AML-193 (cell line): Measurements from ENCODE around the gene TRIM49D2.
"Not testable (repeated sequence)": the region's sequence is repeated elsewhere in the genome, so short reads cannot be mapped to it uniquely, and the experiment has no call there.

Source experiments
- DNase-seq, 2 experiments: peaks; one replicate each; lab custom pipeline; 2025; lab: John Stamatoyannopoulos, UW

TRIM49D2 gene

DNA sequence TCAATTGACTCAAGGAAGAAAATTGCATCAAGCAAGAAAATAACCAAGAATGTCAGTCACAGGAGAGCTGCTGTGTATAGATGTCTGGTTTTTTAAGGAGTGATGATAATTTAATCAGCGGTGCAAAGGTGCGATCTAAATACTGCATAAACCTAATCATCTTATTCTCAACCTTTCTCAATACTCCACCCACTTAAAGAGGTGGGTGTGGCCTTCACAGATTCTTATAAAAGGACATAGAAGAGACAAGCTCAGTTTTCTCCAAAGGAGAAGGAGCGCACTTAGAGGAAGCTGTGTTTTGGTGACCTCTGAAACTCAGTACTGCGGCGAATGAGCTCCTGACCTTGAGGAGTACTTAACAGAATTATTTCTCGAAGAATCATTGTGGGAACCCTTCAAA lies at the start of gene TRIM49D2:
Gene TRIM49D2, plus strand, starts transcription at position 301 of the 400 bp plus-strand sequence. CDS start 2,698 bp downstream, outside the sequence.
- not testable (repeated sequence) for DNase-seq

- not testable (repeated sequence) for DNase-seq
Measured at GRCh38 chr11:89877511-89877910, 46.4 kb upstream of the TRIM49D2 start.

- DNase-seq = not testable (repeated sequence)
Measured at GRCh38 chr11:89893245-89893644, 30.6 kb upstream of the TRIM49D2 start.

DNA sequence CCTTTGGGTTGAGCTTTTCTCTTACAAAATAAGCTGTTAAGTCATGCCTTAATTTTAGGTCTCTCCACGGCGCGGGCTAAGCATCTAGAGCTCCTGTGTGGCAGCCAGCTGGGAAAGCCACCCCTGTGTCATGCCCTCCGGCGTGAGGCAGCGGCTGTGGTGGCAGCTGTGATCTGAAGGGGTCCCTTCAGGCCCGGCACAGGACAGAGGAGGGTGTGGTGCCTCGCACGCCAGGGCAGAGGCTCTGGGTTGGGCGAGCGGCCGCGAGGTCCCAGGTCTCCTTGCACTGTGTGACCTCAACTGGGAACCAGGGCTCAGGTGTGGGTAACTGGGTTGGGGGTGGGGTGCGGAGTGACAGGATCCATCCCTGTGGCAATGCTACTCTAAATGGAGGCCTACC lies 23.1 kb upstream of the TRIM49D2 start:
- DNase-seq = not testable (repeated sequence)

DNA sequence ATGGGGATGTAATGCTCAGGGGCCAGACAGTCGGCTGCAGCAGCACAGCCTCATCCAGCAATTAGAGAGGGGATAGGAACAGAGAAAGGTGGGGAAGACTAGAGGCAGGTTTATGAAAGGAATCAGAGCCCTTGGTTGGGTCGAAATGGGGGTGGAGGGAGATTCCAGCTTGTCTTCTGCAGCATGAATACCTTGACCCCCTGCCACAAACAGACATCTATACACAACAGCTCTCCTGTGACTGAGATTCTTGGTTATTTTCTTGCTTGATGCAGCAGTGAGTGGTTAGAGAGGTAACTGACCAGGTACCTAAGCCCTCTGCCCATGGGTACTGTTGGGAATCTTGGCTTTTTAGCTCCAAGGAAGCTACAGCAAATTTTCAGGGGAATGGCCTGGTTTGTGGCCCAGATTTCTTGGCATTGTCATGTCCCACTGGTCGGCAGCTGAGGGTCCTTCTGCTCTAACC lies 1.6 kb upstream of the TRIM49D2 start, which contains the start of gene TRIM49D1:
Gene TRIM49D1, minus strand, starts transcription at position 51 of the 466 bp plus-strand sequence. CDS start 4,535 bp downstream, outside the sequence.
- no peak for DNase-seq

DNA sequence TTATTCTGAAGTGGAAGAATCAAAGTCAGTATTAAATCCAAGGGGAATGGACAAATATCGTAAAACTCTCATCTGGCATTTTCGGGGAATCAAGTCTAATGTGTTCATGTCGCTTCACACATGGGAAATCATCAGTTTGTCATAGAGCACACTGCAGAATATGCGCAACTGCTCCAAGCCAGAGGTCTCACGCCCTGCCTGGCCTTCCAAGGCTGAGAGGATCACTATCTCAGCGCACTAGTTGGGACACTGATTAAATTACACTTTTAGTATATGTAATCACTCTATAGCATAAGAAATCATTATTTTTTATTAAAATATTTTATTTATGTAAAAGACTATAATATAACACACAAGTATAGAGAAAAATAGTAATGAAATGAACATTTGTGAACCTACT lies 37.0 kb downstream of the TRIM49D2 start:
- DNase-seq = not testable (repeated sequence)

DNA sequence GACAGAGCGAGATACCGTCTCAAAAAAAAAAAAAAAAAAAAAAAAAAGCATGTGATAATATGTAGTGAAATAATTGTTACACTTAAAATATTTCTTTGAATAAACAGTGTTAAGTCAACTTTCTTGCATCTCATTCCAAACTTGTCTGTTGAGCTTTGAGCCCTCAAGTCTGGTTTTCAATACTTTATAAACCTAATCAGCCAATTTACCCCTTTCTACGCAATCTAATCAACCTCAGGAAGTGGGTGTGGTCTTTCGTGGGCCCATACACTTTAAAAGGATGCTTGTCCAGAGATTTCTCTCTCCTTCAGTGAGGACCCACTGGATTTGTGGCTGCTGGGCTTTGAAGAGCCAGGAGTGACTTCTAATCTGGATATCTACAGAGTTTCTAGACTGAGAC lies 41.9 kb downstream of the TRIM49D2 start, which contains the start of gene TRIM64:
Gene TRIM64, plus strand, starts transcription at position 301 of the 400 bp plus-strand sequence. CDS start 2,467 bp downstream, outside the sequence.
- not testable (repeated sequence) for DNase-seq
